ENCODE results near the gene SYNPO2.

DNA sequence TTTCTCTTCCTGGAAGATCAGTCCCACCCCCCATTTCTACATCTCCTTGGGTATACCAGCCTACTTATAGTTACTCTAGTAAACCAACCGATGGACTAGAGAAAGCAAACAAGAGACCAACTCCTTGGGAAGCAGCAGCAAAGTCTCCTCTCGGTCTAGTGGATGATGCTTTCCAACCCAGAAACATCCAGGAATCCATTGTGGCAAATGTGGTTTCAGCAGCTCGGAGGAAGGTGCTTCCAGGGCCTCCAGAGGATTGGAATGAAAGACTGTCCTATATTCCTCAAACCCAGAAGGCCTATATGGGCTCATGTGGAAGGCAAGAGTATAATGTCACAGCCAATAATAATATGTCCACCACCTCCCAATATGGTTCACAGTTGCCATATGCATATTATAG, 168.8 kb downstream of the SYNPO2 start:
- TF ChIP-seq, protein P1, sequence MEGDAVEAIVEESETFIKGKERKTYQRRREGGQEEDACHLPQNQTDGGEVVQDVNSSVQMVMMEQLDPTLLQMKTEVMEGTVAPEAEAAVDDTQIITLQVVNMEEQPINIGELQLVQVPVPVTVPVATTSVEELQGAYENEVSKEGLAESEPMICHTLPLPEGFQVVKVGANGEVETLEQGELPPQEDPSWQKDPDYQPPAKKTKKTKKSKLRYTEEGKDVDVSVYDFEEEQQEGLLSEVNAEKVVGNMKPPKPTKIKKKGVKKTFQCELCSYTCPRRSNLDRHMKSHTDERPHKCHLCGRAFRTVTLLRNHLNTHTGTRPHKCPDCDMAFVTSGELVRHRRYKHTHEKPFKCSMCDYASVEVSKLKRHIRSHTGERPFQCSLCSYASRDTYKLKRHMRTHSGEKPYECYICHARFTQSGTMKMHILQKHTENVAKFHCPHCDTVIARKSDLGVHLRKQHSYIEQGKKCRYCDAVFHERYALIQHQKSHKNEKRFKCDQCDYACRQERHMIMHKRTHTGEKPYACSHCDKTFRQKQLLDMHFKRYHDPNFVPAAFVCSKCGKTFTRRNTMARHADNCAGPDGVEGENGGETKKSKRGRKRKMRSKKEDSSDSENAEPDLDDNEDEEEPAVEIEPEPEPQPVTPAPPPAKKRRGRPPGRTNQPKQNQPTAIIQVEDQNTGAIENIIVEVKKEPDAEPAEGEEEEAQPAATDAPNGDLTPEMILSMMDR (optimal IDR thresholded peaks at IDR 0.05 in 1 of 3, IDR thresholded peaks at IDR 0.05 in 1 of 3, conservative IDR thresholded peaks at IDR 0.05 in 1 of 3; ENCODE audit: extremely low read depth in 1 of 3, insufficient read depth in 2 of 3, low read length in 3 of 3), result no peak
- no peak for TF ChIP-seq EZH2 (IDR thresholded peaks at IDR 0.05; ENCODE audit: low read length)
